Stimulated activated CD8-positive, alpha-beta memory T cell treated with anti-CD3 and anti-CD28 coated beads, Interleukin-4, amount 100 ng/mL, for 4 hours (primary cell): ENCODE measurements around the gene CANT1.

ENCODE experiments used
- DNase-seq, 2 donors: peaks; one replicate each; pipeline ENCODE4 v3.0.0-alpha.2; 2020; ENCODE audit warnings: low read depth in 2 of 2, low spot score in 1 of 2

Gene CANT1

DNA sequence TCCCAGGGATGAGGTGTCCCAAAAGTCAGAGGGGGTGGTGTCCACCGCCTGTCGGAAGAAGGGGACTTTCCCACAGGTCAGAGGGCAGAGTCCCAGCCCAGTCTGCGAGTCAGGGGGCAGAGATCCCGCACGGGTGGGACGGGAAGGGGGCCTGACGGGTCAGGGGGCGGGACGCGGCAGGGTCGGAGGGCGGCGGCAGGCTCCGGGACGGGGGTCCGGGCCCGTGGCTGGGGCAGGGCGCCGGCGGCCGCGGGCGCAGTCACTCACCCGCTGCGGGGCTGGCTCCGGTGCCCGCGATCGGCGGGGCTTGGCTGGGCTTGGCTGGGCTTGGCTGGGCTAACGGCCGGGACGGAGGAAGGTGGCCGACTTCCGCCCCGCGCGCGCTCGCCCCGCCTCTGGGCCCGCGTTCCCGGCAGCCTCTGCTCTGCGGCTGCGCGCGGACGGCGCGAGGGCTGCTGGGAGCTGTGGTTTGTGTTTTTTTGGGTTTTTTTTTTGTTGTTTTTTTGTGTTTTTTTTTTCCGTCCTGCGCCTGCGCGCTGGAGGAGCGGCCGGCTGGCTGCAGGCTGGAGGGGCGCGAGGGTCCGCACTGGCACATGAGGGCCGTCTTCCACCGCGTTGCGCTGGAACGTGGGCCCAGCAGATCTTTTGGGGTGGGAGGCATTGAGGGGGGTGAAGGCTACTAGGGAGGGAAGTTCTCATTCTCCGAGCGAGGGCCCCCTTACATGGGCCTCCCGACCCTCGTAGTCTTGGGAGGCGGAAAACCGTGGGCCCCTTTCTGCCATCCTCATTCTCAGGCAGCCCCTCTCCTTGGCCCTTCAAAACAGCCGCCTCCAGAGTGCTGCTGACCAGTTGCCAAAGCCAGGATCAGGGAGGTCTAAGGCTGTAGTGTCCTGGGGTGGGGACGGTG lies at the start of gene CANT1:
Gene CANT1, minus strand, starts transcription at position 368 of the 907 bp plus-strand sequence. CDS start 12,142 bp downstream, outside the sequence.
- DNase-seq: peak; percentile 58 to 63

DNA sequence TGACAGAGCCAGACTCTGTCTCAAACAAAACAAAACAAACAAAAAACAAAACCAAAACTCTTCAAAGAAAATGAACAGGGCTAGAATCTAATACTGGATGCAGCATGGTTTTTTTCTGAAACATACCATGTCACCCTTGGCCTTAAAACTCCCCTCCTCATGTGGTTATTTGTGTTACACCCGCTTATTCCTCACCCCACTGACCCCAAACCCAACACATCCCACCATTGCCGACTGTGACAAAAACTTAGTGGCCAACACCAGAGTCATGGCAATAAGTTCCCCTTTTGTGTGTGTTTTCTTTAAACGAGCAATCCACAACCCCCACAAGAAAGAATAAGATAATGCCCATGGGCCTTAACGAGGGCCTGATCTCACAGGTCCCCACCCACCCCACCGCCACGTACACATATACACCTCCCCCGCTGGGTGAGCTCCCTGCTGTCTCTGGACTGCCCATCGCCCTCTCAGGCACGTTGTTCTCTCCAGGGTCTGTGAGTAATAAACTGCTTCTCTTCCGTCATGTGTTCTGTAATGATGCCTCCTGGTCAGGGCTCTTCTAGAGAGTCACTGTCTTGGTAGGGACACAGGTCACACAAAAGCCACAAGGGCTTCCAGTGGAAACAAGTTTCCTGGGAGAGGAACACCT lies 48.3 kb upstream of the CANT1 start:
- no peak for DNase-seq

DNA sequence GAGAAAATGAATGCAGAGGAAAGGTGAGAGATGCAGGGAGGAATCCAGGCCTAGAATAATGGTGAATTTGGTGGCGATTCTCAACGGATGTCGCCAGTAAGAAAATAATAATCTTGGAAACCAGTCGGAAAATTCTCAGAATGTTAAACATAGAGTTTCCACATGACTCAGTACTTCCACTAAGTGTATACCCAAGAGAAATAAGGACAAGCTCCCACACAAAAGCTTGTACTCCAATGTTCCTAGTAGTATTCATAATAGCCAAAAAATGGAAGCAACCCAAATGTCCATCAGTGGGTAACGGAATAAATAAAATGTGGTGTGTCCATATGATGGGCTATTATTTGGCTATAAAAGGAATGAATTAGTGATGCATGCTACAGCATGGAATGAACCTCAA lies 45.6 kb upstream of the CANT1 start:
- DNase-seq: no peak

DNA sequence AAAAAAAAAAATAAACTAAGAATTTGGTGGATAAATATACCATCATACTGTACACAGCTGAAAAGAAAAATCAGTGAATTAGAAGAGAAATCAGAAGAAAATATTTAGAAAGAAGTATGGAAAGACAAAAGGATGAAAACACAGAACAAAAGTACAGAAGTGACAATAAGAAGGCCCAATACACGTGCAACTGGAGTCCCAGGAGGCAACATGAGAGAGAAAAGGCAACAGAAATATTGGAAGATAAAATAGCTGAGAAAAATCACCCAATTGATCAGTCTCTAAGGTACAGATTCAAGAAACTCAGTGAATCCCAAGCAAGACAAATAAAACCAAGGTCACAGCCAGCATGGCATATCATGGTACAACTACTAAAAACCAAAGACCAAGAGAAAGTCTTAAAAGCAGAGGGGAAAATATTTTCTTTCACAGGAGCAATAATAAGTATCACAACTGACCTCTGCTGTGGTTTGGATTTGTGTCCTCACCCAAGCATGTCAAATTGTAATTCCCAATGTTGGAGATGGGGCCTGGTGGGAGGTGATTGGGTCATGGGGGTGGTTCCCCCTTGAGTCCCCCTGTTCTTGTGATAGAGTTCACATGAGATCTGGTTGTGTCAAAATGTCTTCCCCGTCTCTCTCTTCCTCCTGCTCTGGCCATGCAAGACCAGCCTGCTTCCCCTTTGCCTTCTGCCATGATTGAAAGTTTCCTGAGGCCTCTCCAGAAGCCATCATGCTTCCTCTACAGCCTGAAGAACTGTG lies 44.8 kb upstream of the CANT1 start:
- no peak for DNase-seq

DNA sequence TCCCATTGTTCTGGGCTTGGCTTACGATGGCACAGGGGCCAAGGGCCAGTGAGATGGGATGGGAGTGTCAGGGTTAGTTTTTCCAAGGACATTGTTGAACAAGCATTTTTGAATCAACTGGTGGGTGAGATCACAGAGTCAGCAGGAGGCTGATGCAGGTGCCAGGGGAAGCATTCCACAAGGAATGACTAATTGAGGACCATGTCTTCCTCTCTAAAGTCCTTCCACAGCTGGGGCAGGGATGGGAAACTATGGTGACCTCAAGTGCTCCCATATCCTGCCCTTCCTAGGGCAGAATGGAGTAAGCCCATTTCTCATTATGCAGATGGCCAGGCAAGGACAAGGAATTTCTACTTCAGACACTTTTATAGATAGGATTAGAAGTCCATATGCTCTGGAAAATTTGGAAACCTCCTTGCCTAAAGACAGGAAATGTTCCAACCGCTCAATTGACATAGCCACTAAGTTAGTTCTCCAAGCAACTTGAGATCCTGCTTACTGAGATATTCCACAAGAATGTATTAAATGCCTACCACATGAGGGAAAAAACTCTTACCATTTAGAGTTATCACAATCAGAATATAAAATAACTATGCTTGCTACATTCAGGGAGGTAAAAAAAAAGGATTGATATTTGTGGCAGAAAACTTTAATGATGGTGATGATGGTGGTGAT lies 43.8 kb upstream of the CANT1 start:
- no peak for DNase-seq

DNA sequence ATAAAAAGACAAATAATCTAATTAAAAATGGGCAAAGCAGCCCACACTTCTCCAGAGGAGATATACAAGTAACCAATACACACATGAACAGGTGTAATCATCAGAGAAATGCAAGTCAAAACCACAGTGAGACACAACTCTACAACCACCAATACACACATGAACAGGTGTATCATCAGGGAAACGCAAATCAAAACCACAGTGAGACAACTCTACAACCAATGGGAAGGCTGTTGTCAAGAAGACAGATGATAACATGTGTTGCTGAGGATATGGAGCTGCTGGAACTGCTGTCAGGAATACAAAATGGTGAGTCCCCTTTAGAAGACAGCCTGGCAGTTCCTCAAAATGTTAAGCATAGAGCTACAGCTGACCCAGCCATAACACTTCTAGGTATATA lies 42.6 kb upstream of the CANT1 start:
- DNase-seq: no peak

DNA sequence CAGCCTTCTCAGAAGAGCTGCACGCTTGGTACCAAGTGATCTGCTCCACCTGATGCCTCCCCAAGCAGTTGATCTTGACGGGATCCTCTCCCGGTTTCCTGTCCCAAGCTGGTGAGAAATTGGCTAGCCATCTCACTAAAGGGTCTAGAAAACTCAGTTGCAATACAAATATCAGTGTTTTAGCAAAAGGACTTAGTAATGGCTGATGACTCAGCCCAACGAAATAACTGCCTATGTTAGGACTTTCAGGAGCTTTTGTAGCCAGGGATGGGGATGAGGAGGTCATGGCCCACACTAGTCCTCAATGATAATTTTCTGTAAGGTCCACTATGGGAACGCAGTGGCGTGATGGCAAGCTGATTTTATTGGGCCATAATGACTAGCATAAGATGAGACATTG lies 41.7 kb upstream of the CANT1 start:
- DNase-seq: no peak

DNA sequence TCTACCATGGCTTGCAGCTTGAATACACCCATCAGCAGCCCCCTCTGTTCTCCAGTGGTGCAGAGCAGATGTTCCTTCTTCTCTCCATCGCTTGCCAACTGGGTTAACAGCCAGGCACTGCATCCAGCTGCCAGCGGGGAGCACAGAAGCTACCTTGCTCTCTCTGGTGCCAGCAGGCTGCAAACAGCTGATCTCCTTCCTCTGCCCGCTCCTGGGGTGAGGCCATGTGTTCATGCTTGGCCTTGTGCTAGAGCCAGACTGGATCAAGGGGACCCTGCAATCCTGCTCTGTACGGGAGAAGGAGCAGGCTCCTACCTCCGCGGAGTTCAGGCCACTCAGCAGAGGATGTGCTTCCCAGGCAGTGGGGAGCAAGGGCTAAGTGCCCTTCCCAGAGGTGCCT lies 41.0 kb upstream of the CANT1 start:
- DNase-seq: no peak

DNA sequence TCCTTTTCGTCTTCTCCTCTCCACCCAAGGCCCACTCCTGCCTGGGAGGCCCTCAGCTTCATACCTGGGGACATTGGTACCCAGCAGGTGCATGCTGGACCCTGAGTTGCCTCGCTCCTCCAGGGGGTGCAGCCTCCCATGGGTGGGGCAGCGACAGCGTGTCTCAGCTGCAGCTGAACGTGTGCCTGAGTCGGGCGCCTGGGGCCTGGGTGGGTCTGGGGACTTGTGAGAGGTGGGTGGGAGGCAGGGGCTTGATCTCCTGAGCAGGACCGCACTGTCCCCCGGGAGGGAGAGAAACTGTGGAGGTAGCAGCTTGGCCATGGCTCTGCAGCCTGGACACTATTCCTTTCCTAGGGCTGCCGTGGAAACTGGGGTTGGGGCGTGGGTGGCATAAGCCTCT lies 40.3 kb upstream of the CANT1 start:
- no peak for DNase-seq

DNA sequence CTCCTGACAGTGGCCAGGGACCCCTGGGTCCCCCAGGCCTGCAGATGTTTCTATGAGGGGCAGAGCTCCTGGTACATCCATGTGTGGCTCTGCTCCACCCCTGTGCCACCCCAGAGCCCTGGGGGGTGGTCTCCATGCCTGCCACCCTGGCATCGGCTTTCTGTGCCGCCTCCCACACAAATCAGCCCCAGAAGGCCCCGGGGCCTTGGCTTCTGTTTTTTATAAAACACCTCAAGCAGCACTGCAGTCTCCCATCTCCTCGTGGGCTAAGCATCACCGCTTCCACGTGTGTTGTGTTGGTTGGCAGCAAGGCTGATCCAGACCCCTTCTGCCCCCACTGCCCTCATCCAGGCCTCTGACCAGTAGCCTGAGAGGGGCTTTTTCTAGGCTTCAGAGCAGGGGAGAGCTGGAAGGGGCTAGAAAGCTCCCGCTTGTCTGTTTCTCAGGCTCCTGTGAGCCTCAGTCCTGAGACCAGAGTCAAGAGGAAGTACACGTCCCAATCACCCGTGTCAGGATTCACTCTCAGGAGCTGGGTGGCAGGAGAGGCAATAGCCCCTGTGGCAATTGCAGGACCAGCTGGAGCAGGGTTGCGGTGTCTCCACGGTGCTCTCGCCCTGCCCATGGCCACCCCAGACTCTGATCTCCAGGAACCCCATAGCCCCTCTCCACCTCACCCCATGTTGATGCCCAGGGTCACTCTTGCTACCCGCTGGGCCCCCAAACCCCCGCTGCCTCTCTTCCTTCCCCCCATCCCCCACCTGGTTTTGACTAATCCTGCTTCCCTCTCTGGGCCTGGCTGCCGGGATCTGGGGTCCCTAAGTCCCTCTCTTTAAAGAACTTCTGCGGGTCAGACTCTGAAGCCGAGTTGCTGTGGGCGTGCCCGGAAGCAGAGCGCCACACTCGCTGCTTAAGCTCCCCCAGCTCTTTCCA lies 39.5 kb upstream of the CANT1 start:
- DNase-seq: no peak

DNA sequence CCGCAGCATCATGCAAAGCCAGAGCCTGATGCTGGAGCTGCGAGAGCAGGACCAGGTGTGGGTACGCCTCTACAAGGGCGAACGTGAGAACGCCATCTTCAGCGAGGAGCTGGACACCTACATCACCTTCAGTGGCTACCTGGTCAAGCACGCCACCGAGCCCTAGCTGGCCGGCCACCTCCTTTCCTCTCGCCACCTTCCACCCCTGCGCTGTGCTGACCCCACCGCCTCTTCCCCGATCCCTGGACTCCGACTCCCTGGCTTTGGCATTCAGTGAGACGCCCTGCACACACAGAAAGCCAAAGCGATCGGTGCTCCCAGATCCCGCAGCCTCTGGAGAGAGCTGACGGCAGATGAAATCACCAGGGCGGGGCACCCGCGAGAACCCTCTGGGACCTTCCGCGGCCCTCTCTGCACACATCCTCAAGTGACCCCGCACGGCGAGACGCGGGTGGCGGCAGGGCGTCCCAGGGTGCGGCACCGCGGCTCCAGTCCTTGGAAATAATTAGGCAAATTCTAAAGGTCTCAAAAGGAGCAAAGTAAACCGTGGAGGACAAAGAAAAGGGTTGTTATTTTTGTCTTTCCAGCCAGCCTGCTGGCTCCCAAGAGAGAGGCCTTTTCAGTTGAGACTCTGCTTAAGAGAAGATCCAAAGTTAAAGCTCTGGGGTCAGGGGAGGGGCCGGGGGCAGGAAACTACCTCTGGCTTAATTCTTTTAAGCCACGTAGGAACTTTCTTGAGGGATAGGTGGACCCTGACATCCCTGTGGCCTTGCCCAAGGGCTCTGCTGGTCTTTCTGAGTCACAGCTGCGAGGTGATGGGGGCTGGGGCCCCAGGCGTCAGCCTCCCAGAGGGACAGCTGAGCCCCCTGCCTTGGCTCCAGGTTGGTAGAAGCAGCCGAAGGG lies 38.6 kb upstream of the CANT1 start:
- DNase-seq: no peak

DNA sequence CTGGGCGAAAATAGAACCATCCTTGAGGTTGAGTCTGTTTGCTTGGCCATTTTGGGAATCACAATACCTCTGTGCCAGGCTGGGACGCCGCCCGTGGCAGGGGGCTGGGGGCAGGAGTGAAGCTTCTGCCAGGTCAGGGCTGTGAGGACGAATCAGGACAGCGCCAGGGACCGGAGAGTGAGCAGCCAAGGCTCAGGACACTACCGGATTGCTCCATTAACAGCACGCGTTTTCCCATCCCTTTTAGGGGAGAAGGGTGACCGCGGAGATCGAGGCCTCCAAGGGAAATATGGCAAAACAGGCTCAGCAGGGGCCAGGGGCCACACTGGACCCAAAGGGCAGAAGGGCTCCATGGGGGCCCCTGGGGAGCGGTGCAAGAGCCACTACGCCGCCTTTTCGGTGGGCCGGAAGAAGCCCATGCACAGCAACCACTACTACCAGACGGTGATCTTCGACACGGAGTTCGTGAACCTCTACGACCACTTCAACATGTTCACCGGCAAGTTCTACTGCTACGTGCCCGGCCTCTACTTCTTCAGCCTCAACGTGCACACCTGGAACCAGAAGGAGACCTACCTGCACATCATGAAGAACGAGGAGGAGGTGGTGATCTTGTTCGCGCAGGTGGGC lies 37.8 kb upstream of the CANT1 start:
- DNase-seq: no peak

DNA sequence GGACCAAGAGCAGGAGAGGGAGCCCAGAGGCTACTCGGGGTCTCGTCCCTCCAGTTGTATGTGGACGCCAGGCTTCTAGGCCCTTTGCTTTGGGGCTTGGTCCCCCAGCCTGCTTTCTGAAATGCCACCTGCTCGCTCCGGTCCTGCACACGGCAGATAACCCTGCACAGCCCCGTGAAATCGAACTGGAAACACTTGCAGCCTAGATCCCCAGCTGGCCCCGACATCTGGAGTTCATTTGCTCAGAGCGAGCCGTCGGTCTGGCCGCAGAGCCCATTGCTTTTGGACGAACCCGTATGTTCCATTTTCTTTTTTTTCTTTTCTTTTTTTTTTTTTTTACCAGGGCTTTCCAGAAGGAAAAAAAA lies 37.3 kb upstream of the CANT1 start:
- no peak for DNase-seq

DNA sequence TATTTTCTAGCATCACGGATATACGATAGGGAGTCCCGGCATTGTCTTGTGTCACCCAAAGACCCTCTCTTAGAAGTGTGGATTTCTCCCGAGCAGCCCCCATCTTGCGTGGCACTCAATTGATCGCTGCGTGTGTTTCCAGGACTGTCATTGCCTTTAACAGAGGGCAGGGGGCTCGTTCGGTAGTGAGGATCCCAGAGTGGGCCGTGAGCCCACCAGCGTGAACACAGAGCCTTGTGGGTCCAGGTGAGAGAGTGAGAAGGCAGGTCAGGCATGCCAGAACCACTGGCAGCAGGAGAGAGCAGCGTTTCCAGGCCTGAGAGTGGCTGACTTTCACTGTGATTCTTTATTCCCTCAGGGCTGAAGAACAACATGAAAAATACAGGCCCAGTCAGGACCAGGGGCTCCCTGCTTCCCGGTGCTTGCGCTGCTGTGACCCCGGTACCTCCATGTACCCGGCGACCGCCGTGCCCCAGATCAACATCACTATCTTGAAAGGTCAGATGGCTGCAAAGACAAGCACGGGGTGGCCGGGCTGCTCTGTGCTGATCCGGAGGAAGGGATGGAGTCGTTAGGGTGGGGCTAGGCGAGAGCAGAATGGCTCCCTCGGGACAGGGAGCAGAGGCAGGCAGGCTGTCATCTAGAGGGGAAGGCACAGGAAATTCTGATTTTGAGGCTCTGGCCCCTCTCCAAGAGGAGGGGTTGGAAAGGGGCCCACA lies 36.8 kb upstream of the CANT1 start:
- no peak for DNase-seq

DNA sequence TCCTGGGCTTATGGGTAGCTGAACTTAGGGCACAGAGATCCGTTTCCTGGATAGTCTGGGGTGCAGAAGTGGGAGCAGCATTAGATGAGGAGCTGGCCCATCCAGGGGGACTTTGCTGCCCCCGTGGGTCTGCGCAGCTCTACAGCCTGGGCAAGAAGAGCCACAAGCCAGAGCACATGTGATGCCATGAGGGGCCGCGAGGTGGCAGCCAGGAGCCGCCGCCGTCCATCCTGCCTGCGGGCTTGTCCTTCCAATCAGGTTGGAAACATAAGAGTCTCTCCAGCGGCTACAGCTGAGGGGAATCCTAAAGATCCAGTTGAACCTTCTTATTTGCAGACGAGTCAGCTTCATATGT lies 36.3 kb upstream of the CANT1 start:
- DNase-seq: peak; percentile 22 to 26

DNA sequence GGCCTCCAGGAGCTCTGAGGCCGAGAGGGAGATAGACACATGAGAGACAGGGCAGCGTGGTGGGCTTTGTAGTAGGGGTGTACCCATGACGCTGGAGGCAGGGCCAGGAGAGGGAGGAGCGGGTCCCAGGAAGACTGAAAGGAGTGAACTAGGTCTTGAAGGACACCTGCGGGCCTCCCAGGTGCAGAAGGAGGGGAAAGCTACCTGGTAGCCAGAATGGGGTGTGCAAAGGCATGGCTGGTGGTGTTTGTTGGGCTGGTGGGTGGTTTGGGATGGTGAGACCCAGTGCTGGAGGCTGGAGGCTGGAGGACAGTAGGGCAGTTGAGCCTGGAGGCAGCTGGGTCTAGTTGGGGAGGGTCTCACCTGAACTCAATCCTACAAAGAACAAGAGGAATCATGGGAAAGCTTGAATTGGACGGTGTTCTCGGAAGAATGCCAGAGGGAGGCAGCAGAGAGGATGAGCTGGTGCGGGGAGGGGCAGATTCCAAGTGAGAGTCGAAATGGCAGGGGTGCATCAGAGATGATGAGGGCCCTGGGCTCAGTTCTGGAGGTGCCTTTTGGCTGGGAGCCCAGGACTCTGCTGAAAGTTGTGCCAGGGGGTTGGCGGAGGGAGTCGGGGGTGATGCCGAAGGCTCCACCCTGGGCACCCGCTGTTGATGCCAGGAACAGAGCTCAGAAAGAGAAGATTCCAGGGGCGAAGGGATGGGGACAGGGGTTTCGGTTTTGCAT lies 35.6 kb upstream of the CANT1 start:
- no peak for DNase-seq

DNA sequence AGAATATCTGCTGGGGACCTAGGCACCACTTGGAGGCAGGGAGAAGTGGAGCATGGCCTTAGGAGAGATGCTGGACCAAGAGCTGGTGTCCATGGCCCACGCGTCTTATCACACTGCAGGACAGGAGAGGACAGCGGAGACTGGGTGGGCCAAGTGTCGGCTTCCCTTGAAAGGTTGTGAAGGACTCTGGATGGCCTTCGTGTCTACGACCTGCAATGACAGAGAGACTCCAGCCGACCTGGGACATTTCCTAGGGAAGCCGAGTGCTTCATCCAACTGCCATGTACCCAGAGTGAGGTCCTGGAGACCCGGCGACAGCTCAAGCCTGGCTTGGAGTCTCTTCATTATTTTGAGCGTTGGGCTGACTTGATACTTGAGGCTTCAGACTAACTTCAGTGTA lies 34.9 kb upstream of the CANT1 start:
- DNase-seq: no peak

DNA sequence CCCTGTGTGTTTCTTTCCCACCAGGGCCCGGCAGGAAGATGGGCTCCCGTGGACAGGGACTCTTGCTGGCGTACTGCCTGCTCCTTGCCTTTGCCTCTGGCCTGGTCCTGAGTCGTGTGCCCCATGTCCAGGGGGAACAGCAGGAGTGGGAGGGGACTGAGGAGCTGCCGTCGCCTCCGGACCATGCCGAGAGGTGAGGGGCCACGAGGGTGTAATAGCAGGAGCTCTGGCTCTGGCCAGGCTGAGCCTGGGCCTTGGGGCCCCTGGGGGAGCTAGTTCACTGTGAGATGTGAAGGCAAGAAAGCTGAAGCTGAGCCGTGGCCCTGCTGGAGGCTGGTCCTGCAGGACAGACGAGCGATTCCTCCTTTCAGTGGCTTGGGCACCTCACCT lies 34.4 kb upstream of the CANT1 start:
- no peak for DNase-seq
